HCT116 (cell line): ENCODE measurements around the gene APAF1. TPM values are rescaled to one million over a fixed set of nuclear protein-coding genes. Genes with fewer than 3 reads are reported as not detected.

Experiments used
- ATAC-seq: fragments of 200-7000 bp; cut with Tn5 transposase; 2 replicates; pipeline ENCODE4 v1.9.1; 2020; ENCODE audit warnings: mild to moderate bottlenecking, moderate library complexity
- BruUV-seq: library from RNA; stranded (reverse); fragments of 400-500 nt; replicated peaks from 2 replicates; lab custom pipeline; 2021; lab: Mats Ljungman, UMichigan
- CTCF ChIA-PET: fragments of 300-600 bp; sonication (Branson Sonifier 250); formaldehyde crosslinking; loops from one replicate; lab custom pipeline; 2021; ENCODE audit warnings: antibody characterized with exemption; lab: Charles Lee
- POLR2A ChIA-PET: fragments of 300-600, 350-600 bp; sonication (Branson Sonifier 250); formaldehyde crosslinking; loops from one replicate; lab custom pipeline; 2021; ENCODE audit warnings: antibody characterized with exemption; lab: Charles Lee
- RAD21 ChIA-PET, 2 experiments: fragments of 300-600 bp; sonication (Branson Sonifier 250); formaldehyde crosslinking; loops; one replicate each; lab custom pipeline; 2023; ENCODE audit warnings: low total read pairs in 2 of 2; ENCODE audit not compliant: uncharacterized antibody in 2 of 2, unreplicated experiment in 2 of 2, low non-redundant PET in 1 of 2; lab: Charles Lee
- DNase-seq: peaks from one replicate; pipeline ENCODE4 v3.0.0-alpha.2; 2010; ENCODE audit warnings: low read depth, low spot score
- H2AFZ ChIP-seq: fragments of 200-600 bp; shearing (Covaris generic), sonication (generic); 2 replicates; pipeline ENCODE4 v1.6.1; 2017; ENCODE audit warnings: low read depth, mixed run types, mixed read lengths, antibody characterized with exemption, low read length; ENCODE audit not compliant: poor library complexity, severe bottlenecking
- H3K27ac ChIP-seq: 2 replicates; pipeline ENCODE4 v1.5.1; 2012; ENCODE audit warnings: low read depth, low read length
- H3K27me3 ChIP-seq: fragments of 200-600 bp; sonication (generic); 2 replicates; pipeline ENCODE4 v1.6.1; 2016; ENCODE audit warnings: mixed run types, low read length, mixed read lengths; ENCODE audit not compliant: insufficient read depth
- H3K36me3 ChIP-seq, 2 experiments: fragments of 200-500 bp in 1 of 2; fragments of 200-600 bp in 1 of 2; sonication (Bioruptor generic) in 1 of 2; sonication (generic) in 1 of 2; 2 replicates each; pipeline versions ENCODE4 v1.5.1 to v1.6.1; 2014 to 2016; ENCODE audit warnings: low read length in 2 of 2, inconsistent platforms in 1 of 2, mixed read lengths in 1 of 2, mixed run types in 1 of 2; ENCODE audit not compliant: insufficient read depth in 2 of 2, control insufficient read depth in 1 of 2
- H3K4me1 ChIP-seq, 2 experiments: fragments of 200-600 bp in 1 of 2; sonication (generic) in 1 of 2; 2 replicates each; pipeline versions ENCODE4 v1.5.1 to v1.6.1; 2012 to 2017; ENCODE audit warnings: low read length in 2 of 2, inconsistent platforms in 1 of 2, mild to moderate bottlenecking in 1 of 2, mixed read lengths in 1 of 2, mixed run types in 1 of 2, moderate library complexity in 1 of 2; ENCODE audit not compliant: insufficient read depth in 2 of 2, control insufficient read depth in 1 of 2
- H3K4me2 ChIP-seq: fragments of 200-600 bp; sonication (generic); 2 replicates; pipeline ENCODE4 v1.6.1; 2017; ENCODE audit warnings: mixed run types, low read length, mixed read lengths
- H3K4me3 ChIP-seq, 2 experiments: fragments of 200-600 bp in 1 of 2; sonication (generic) in 1 of 2; replicated peaks in 1 of 2; 2 replicates each; pipeline ENCODE4 v1.5.1; 2011 to 2016; ENCODE audit warnings: low read length in 2 of 2, control low read depth in 1 of 2, low read depth in 1 of 2, mild to moderate bottlenecking in 1 of 2, mixed read lengths in 1 of 2, mixed run types in 1 of 2
- H3K79me2 ChIP-seq: fragments of 200-600 bp; sonication (generic); 2 replicates; pipeline ENCODE4 v1.6.1; 2017; ENCODE audit warnings: mild to moderate bottlenecking, mixed run types, low read length, moderate library complexity, mixed read lengths; ENCODE audit not compliant: insufficient read depth
- H3K9ac ChIP-seq: fragments of 200-600 bp; sonication (generic); 2 replicates; pipeline ENCODE4 v1.6.1; 2016; ENCODE audit warnings: low read length, mixed read lengths
- H3K9me2 ChIP-seq: fragments of 200-600 bp; sonication (generic), shearing (Covaris generic); 2 replicates; pipeline ENCODE4 v1.6.1; 2017; ENCODE audit warnings: mixed run types, mild to moderate bottlenecking, moderate library complexity; ENCODE audit not compliant: insufficient read depth
- H3K9me3 ChIP-seq, 2 experiments: fragments of 200-500 bp in 1 of 2; fragments of 200-600 bp in 1 of 2; sonication (Bioruptor generic) in 1 of 2; sonication (generic) in 1 of 2; 2 replicates each; pipeline ENCODE4 v1.6.1; 2014 to 2017; ENCODE audit warnings: low read length in 2 of 2, mixed read lengths in 2 of 2, inconsistent platforms in 1 of 2, low read depth in 1 of 2, mild to moderate bottlenecking in 1 of 2, mixed run types in 1 of 2, moderate library complexity in 1 of 2; ENCODE audit not compliant: control insufficient read depth in 1 of 2, insufficient read depth in 1 of 2
- H4K20me1 ChIP-seq: fragments of 200-600 bp; sonication (generic), shearing (Covaris generic); 2 replicates; pipeline ENCODE4 v1.6.1; 2017; ENCODE audit warnings: mixed run types, mild to moderate bottlenecking, moderate library complexity; ENCODE audit not compliant: insufficient read depth
- CEBPB ChIP-seq: IDR thresholded peaks from 2 replicates; pipeline ENCODE4 v1.6.1; 2012; ENCODE audit warnings: low read depth
- CTCF ChIP-seq, 3 experiments: fragments of 200-600 bp in 1 of 3; sonication (generic) in 1 of 3; IDR thresholded peaks in 2 of 3; conservative IDR thresholded peaks in 1 of 3; 2 replicates each; pipeline ENCODE4 v1.5.1; 2012 to 2017; ENCODE audit warnings: low read depth in 2 of 3, low read length in 2 of 3, antibody characterized with exemption in 1 of 3, borderline replicate concordance in 1 of 3, control low read depth in 1 of 3, mild to moderate bottlenecking in 1 of 3, mixed read lengths in 1 of 3, mixed run types in 1 of 3, moderate library complexity in 1 of 3; ENCODE audit not compliant: insufficient read depth in 1 of 3
- FOSL1 ChIP-seq: IDR thresholded peaks from 2 replicates; pipeline ENCODE4 v1.6.1; 2012; ENCODE audit warnings: low read depth
- RAD21 ChIP-seq: IDR thresholded peaks from 2 replicates; pipeline ENCODE4 v1.6.1; 2012; ENCODE audit warnings: low read depth, mild to moderate bottlenecking
- REST ChIP-seq: IDR thresholded peaks from 2 replicates; pipeline ENCODE4 v1.6.1; 2012; ENCODE audit warnings: low read depth
- SIN3A ChIP-seq: IDR thresholded peaks from 2 replicates; pipeline ENCODE4 v1.6.1; 2012; ENCODE audit warnings: low read depth
- SRF ChIP-seq: IDR thresholded peaks from 2 replicates; pipeline ENCODE4 v1.6.1; 2012; ENCODE audit warnings: low read depth
- YY1 ChIP-seq: IDR thresholded peaks from 2 replicates; pipeline ENCODE4 v1.6.1; 2011; ENCODE audit warnings: low read length, low read depth, moderate library complexity, mild to moderate bottlenecking; ENCODE audit not compliant: insufficient replicate concordance; ENCODE audit errors: extremely low read depth
- intact Hi-C: fragments of 100-400 bp; cut with micrococcal nuclease; formaldehyde crosslinking; loops from 2 replicates; pipeline ENCODE4 v1.10.0; 2022
- total RNA-seq: library from RNA; stranded (reverse); gene quantifications from one replicate; pipeline ENCODE4 v1.2.1, GENCODE V29; 2021; ENCODE audit not compliant: unreplicated experiment

The APAF1 gene
- total RNA-seq, 1 experiment from 2014 or later: 13.9 TPM

GRCh38 chr12:98651328-98651727, 6.2 kb downstream of the APAF1 start (continued):
- TF ChIP-seq RAD21: no peak

- H4K20me1 ChIP-seq: no peaks in the 10 kb centered on the region
- H3K79me2 ChIP-seq: no peaks in the 10 kb centered on the region
- peaks cover 0 to 26% of the 10 kb centered on the region in 2 experiments; a peak in 3 of 4 replicates for H3K36me3 ChIP-seq
- BruUV-seq: no TSS peak
- RAD21 ChIA-PET: no interaction called here
- DNase-seq: peak; percentile 42
- H2AFZ ChIP-seq: no peak overlapping the region
- TF ChIP-seq SIN3A (no peak), FOSL1 (0 out of 2 replicates have a peak, but pooled peaks have one; percentile 18), REST (no peak), SRF (no peak), CTCF (IDR thresholded peaks at IDR 0.05 in 2 of 3, conservative IDR thresholded peaks at IDR 0.05 in 1 of 3; ENCODE audit: borderline replicate concordance in 1 of 3, insufficient read depth in 1 of 3, low read depth in 2 of 3, low read length in 2 of 3) (peak; percentile 53 to 87 (median 83); a peak in 5 of 6 replicates), YY1 (no peak), CEBPB (0 out of 2 replicates have a peak, but pooled peaks have one; percentile 22), RAD21 (peak; percentile 92)
- H3K9me3 ChIP-seq: no peaks in the 10 kb centered on the region
- POLR2A ChIA-PET: interaction anchor here (1.0 kb wide), 1 partner anchor 87 kb away, joined by 3 read pairs; no protein-coding TSS in a partner anchor
- no peak overlapping the region for H3K4me3 ChIP-seq
- intact Hi-C loops: loop anchor here (1.0 to 2.0 kb wide), 4 partner anchors 47 to 230 kb away; no protein-coding TSS in a partner anchor
- peak; percentile 70 for ATAC-seq
- no peaks in the 10 kb centered on the region for H3K27me3 ChIP-seq
- H3K4me2 ChIP-seq: no peak overlapping the region
- no peak overlapping the region for H3K9ac ChIP-seq
- H3K27ac ChIP-seq: no peak overlapping the region
- CTCF ChIA-PET: interaction anchor here (0.8 to 1.5 kb wide), 7 partner anchors 9 to 345 kb away, joined by 3 to 7 read pairs (median 4); no protein-coding TSS in a partner anchor
- H3K9me2 ChIP-seq: no peaks in the 10 kb centered on the region
- H3K4me1 ChIP-seq: peaks cover 9 to 11% of the 10 kb centered on the region in 2 experiments
Measured at GRCh38 chr12:98653866-98654493, 8.9 kb downstream of the APAF1 start.
